ENCODE measurements around the gene SESN1.

DNA sequence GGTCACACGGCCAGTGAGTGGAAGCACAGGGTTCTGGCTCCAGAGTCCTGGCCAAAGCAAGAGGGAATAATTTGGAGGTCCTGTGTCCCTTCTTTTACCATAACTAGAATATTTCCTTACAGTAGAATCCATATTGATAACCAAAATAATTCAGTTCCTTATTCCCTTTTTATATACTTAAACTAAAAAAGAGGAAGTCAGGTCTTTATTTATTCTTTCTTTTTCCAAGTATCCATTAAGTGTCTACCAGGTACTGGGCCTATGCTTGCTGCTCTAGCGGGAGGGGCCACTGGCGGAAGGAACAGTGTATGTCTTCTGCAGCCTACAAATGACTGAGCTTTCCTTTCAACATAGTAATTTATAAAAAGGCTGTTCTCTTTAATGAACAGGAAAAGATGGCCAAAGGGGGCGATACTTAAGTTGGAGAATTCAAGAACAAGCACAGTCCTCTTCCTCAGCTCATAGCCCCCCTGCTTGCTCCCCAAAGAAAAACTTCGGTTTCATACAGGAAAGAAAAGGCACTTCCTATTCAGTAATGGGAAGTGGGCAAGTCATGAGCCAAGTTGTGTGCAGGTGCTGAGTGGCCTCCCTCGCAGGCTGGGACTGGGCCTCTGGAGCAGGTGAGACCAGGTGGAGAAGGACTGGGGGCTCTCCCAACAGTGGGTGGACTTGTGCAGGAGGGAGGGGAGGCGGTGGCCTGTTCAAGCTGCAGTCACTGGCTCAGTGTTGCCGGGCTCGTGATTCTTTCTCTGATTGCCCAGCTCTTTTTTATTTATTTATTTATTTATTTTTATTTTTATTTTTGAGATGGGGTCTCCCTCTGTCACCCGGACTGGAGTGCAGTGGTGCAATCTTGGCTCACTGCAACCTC lies 135.5 kb downstream of the SESN1 start:
- TF ChIP-seq, protein P1, sequence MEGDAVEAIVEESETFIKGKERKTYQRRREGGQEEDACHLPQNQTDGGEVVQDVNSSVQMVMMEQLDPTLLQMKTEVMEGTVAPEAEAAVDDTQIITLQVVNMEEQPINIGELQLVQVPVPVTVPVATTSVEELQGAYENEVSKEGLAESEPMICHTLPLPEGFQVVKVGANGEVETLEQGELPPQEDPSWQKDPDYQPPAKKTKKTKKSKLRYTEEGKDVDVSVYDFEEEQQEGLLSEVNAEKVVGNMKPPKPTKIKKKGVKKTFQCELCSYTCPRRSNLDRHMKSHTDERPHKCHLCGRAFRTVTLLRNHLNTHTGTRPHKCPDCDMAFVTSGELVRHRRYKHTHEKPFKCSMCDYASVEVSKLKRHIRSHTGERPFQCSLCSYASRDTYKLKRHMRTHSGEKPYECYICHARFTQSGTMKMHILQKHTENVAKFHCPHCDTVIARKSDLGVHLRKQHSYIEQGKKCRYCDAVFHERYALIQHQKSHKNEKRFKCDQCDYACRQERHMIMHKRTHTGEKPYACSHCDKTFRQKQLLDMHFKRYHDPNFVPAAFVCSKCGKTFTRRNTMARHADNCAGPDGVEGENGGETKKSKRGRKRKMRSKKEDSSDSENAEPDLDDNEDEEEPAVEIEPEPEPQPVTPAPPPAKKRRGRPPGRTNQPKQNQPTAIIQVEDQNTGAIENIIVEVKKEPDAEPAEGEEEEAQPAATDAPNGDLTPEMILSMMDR (IDR thresholded peaks at IDR 0.05), result no peak
- no peak for TF ChIP-seq POLR2A (IDR thresholded peaks at IDR 0.05)
